Activated CD4-positive, CD25-positive, alpha-beta regulatory T cell (primary cell): Measurements from ENCODE around the gene DSE.

Source experiments
- DNase-seq, 4 experiments: peaks; one replicate each; lab custom pipeline; 2025; lab: John Stamatoyannopoulos, UW

Gene DSE

GRCh38 chr6:116447496-116448011, 76.8 kb downstream of the DSE start:
- no peak for DNase-seq

DNA sequence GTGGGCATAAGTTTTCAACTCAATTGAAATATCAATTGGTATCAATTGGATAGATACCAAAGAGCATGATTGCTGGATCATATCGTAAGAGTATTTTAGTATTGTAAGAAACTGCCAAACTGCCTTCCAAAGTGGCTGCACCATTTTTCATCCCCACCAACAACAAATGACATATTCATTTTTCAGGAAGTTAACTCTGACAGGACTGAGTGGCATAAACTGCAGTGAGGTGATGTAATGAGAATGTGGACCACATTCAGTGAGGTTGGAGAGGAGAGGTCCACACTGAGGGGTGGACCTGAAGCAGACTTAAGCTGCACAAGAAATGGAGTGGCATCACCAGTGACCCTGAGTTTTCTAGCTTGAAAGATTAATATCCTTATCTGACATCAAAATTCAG, 78.8 kb downstream of the DSE start:
- DNase-seq: no peak

- DNase-seq: no peak
Measured at GRCh38 chr6:116450185-116450710, 79.5 kb downstream of the DSE start.

DNA sequence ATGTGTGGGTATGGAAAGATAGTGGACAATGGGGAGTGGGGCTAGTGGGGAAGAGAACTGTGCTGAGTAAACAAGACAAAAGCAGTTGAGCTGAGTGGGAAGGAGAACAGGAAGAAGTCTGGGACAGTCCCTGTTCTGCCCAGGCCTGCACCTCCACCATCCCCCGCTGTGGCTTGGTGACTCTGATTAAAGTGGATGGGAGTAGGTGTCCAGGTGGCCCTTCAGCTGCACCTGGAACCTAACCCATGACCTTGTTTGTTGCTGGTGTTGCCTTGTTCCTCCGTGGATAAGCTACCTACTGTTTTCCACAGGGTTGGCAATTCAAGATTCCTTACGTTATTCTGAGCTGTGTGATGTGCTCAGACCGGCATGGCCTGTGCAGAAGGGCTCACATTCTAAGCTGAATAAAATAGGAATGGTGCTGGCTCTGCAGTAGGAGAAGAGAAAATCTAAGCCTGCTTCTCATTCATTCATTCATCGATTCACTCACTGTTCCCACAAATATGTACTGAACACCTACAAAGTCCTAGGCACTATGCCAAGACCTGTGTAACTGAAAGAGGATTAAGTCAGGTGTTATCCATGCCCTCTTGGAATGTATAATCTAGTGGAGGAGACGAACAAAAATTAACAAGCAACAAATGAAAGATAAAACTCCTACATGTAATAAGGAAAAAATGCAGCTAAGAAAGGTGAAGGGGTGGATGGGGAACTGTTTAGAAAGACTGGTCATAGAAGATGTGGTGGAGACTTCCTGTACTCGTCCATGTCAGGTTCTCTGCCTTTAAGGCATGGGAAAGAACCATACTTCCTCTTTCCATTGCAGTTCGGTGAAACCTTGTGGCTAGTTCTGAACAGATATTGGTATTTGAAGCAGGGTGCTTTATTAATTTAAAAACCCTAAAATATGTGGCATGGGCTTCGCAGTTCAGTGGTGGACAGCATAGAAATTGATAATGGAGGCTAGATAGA, 80.3 kb downstream of the DSE start:
- no peak for DNase-seq

DNA sequence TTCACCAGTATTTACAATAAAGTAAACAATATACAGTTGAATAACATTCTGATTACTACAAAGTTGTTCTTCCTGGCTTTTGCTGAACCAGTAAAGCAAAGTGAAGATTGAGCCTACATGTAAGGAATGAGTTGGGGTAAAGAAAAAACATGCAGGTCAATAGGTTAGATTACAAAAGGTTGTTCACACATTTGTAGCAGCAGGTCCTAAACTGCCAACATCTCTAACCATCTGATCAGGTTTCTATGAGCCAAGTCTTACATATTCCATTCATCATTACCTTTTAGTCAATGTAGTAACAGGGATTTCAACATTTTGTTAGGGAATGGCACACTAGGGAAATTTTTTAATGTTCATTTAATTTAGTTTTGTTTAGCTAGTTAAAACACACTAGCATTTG, 81.2 kb downstream of the DSE start:
- DNase-seq: no peak

DNA sequence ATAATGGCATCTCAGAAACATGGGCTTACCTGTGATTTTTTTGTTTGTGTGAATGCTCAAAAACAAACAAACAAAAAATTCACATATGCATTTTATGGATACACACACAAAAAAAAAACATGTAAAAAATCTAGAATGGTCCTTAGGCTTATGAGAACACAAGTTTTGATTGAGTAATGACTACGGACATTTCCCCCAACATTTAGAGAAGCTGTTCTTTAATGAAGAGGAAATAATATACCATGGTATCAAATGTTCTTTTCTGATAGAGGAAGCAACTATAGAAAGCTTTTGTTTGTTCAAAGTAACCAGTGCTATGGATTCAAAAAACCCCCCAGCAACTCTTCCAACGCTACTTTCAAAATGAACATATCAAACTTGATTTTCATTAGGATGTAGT, 81.8 kb downstream of the DSE start:
- no peak for DNase-seq

DNA sequence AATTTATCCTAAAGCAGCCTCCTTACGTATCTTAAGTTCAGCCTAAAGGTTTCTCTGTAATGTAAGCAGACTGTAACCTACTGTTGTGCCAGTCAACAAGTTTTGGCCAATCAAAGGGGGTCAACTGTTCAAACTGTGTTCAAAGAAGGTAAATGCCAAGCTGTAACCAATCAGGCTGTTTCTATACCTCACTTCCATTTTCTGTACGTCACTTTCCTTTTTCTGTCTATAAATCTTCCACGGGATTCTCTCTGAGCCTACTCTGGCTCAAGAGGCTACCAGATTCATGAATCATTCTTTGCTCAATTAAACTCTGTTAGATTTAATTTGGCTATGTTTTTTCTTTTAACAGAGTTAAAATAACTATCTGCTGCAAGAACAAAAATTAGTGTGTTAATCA, 85.4 kb downstream of the DSE start:
- DNase-seq: no peak

DNA sequence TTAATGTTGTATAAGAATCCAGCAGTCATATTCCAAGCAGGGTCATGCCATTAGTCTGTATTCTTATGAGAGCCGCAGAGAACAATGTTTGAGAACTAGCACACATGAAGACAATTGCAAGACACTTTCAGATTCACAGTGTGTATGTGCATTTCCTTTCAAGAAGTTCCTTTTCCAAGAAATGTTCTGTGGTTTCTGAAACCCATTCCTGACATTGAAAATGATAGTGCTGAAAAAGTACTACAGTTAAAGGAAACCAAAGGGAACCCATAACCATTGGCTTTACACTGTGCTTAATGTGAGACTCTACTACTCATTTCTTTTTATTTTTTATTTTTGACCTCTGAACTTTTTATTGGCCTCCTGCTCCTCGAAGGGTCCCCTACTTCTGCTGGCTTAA, 86.2 kb downstream of the DSE start:
- no peak for DNase-seq

- no peak for DNase-seq
Measured at GRCh38 chr6:116458264-116458663, 87.5 kb downstream of the DSE start.

DNA sequence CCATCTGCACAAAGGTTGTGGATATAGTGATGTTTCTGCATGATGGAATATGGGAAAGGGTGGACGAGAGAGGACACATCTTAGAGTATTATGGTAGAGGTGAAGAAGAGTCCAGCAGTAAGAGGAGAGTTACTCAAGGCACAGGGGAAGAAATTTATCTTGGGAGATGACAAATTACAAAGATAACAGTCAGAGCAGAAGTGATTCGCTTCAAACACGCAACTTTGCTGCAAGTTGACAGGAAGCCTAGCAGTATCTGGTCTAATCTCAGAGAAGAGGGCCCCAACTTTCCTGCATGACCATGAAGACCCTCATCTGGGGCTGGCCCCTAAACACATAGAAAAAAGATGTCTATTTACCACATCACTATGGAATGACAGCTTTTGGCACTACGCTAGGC, 89.2 kb downstream of the DSE start:
- no peak for DNase-seq

DNA sequence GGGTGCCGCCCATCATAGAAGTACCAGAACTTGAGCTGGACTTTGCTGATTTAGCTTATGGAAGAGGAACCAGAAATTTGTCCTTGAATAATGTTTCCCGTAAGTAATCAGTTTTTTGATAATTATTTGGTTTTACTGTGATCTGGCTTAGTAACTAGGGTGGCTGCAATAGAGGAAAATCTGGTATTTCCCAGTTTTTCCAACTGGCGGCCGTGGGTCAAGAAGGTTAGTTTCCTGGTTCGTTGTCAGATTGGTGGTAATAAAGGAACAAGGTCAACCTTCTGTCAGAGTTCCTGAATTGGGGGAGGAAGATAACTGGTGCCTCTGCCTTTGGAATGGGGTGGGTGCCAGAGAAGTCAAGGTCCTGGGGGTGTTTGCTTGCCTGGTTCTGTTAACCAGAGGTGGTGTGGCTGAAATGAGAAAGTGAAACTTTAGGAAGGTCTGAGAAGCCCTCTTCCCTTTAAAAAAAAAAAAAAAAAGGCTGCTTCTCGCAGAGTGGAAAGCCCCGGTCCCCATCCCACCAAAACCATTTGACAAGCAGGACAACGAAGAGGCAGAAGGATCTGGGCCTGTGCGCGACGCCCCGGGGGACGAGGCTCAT, 90.7 kb downstream of the DSE start, which contains the start of gene CALHM6:
Gene CALHM6 (plus strand): TSS at position 45 of the 601 bp plus-strand sequence. CDS start 555 bp downstream, at position 600.
- no peak for DNase-seq

DNA sequence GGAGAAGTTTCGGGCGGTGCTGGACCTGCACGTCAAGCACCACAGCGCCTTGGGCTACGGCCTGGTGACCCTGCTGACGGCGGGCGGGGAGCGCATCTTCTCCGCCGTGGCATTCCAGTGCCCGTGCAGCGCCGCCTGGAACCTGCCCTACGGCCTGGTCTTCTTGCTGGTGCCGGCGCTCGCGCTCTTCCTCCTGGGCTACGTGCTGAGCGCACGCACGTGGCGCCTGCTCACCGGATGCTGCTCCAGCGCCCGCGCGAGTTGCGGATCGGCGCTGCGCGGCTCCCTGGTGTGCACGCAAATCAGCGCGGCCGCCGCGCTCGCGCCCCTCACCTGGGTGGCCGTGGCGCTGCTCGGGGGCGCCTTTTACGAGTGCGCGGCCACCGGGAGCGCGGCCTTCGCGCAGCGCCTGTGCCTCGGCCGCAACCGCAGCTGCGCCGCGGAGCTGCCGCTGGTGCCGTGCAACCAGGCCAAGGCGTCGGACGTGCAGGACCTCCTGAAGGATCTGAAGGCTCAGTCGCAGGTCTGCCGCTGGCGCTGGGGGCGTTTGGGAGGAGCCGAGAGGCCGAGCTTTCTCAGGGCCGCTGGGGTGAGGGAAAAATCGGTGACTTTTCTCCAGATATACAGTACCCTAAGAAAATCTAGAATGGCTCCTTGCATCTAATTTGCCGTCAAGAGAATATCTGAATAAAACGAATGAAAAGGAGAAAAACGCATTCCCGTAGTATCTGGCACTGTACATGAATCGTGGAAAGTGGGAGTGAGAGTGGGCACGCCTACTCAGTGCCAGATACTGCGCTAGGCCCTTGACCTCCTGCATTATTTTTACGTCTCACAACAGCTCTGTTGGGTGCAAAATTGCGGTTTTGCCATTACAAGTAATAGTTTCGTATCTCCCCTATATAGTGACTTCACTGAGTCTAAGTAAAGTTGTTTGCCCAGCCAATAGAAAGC, 91.5 kb downstream of the DSE start:
- peak in 1 of 4 experiments; percentile 4 for DNase-seq

- DNase-seq: no peak
Measured at GRCh38 chr6:116463301-116463700, 92.6 kb downstream of the DSE start.

DNA sequence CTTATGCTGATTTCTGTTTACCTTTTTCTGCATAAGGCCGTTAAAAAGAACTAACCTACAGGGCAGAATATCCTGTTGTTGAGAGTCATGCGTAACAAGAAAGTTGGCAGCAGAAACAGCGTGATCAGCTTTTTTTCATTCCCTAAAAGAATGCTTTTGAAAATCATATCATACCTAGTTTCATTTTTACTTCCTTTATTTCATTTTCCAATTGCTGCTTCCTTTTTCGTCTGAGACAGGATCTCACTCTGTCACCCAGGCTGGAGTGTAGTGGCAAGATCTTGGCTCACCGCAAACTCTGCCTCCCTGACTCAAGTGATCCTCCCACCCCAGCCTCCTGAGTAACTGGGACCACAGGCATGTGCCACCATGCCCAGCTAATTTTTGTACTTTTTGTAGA, 94.5 kb downstream of the DSE start:
- DNase-seq: no peak

DNA sequence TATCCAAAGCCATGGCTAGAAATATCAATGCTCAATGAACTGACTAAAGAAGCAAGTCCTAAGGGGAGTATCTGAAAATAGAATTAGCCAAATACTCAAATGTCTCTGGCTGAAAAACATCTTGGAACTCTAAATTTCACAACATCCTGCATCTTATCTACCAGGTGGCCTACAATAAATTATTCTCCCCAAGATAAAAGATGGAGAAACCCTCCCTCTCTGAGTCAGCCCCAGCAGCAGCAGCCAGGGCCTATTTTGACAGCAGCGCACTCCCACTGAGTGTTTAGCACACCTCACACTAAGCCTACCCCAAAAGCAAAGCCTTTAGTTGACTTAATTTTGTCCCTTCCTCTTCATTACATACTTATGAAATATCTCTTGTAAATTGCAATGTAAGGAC, 96.3 kb downstream of the DSE start:
- no peak for DNase-seq

GRCh38 chr6:116467514-116467913, 96.8 kb downstream of the DSE start:
- DNase-seq: no peak

GRCh38 chr6:116468293-116468692, 97.5 kb downstream of the DSE start:
- DNase-seq: no peak

- DNase-seq: no peak
Measured at GRCh38 chr6:116471531-116471930, 100.8 kb downstream of the DSE start.

DNA sequence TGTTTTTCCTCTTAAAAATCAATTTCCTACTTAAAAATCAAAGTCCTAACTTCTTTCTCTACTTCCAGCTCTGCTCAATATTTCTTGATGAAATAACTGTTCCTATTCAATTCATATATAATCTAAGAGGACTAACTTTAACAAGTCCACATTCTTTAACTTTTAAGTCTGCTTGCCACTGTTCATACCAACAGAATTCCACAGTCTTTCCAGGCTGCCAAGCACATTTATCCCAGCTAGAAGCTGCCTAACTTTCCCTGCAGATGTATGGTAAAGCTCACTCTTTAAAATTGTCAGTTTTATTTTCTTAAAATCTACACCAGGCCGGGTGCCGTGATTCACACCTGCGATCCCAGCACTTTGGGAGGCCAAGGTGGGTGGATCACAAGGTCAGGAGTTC, 102.0 kb downstream of the DSE start:
- no peak for DNase-seq

DNA sequence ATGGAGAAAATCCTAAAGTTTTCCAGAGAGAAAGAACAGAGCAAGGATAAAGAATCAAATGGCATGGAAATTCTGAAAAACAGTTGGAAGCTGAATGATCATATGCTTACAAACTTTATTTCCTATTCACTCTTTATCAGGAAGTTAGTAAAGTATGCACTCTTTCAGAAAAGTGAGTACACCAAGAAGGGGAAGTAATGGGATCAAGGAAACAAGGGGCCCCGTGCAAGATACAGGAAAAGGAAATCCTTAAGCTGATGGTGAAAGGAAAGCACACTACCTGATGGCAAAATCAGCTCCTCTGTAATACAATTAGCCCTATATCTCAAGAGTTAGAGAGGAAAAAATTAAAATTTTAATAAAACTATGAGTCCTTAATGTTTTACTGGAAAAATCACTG, 104.4 kb downstream of the DSE start:
- no peak for DNase-seq

DNA sequence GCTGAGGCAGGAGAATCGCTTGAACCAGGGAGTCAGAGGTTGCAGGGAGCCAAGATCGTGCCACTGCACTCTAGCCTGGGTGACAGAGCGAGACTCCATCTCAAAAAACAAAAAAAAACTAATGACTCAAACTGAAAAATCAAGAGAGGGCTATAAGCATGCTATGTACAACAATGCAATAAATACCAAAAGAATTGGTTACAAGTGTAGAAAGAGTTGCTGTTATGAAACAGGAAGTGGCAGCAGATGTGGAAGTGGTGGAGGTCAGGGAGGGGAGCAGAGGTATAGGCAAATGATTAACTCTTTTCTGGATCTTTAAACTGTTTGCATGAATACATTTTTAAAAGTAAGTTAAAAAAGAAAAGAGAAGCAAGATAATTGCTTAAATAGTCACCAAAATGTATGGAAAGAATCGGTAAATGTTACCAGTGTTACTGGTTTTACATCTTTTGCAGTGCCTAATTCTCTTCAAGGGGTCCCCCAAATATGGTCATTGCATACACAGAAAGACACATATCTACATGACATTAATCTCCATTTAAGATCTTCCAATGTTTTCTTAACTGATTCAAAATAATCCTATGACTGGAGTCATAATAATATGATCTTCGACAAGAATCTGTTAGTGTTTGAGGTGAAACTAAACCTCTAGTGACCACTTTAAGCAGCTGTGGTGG, 105.4 kb downstream of the DSE start:
- DNase-seq: no peak
